Measurements from ENCODE around the gene PLSCR1.
A peak's percentile ranks its signal among the peaks of the same experiment; 100 is the strongest.

- TF ChIP-seq CTCF (IDR thresholded peaks at IDR 0.05; ENCODE audit: insufficient read depth, low read length, poor library complexity, severe bottlenecking) (peak; percentile 22), EZH2phosphoT487 (conservative IDR thresholded peaks at IDR 0.05; ENCODE audit: low read length) (no peak)
Measured at GRCh38 chr3:146589899-146590508, 45.6 kb upstream of the PLSCR1 start.

Measured in SU-DHL-6 (cell line).